Esophagus squamous epithelium (tissue), 5 donors: ENCODE measurements around the gene BTG2. TPM values are rescaled to one million over a fixed set of nuclear protein-coding genes. Genes with fewer than 3 reads are reported as not detected.
"Not testable (repeated sequence)": the region's sequence is repeated elsewhere in the genome, so short reads cannot be mapped to it uniquely, and the experiment has no call there.

Source experiments
- DNase-seq: peaks from one replicate; lab custom pipeline; 2025; lab: John Stamatoyannopoulos, UW
- H3K27ac ChIP-seq, 4 donors: fragments of 200-600 bp; sonication (generic); one replicate each; pipeline ENCODE4 v1.5.1; 2016 to 2019; ENCODE audit warnings: mild to moderate bottlenecking in 1 of 4
- H3K27me3 ChIP-seq, 4 donors: fragments of 200-600 bp; sonication (generic); 1 replicate in 3 of 4; 2 replicates in 1 of 4; pipeline versions ENCODE4 v1.5.1 to v1.6.0; 2017 to 2021; ENCODE audit warnings: antibody characterized with exemption in 1 of 4
- H3K36me3 ChIP-seq, 3 donors: fragments of 200-600 bp; sonication (generic); one replicate each; pipeline ENCODE4 v1.5.1; 2016 to 2019
- H3K4me1 ChIP-seq, 3 donors: fragments of 200-600 bp; sonication (generic); one replicate each; pipeline ENCODE4 v1.5.1; 2017 to 2019
- H3K4me3 ChIP-seq, 4 donors: fragments of 200-600 bp; sonication (generic); 1 replicate in 3 of 4; 2 replicates in 1 of 4; pipeline ENCODE4 v1.5.1; 2016 to 2019; ENCODE audit warnings: mild to moderate bottlenecking in 2 of 4, moderate library complexity in 1 of 4
- H3K9me3 ChIP-seq, 3 donors: fragments of 200-600 bp; sonication (generic); one replicate each; pipeline ENCODE4 v1.5.1; 2016 to 2019
- CTCF ChIP-seq, 6 experiments: fragments of 450-650 bp in 4 of 6; fragments of 200-600 bp in 2 of 6; sonication (generic) in 2 of 6; IDR thresholded peaks; one replicate each; pipeline ENCODE4 v1.5.1; 2016 to 2019; ENCODE audit warnings: antibody characterized with exemption in 6 of 6, mild to moderate bottlenecking in 4 of 6, moderate library complexity in 4 of 6
- POLR2A ChIP-seq, 4 donors: fragments of 450-650 bp; IDR thresholded peaks; one replicate each; pipeline ENCODE4 v1.6.1; 2017; ENCODE audit warnings: antibody characterized with exemption in 4 of 4, mild to moderate bottlenecking in 4 of 4, moderate library complexity in 3 of 4
- WGBS, 2 donors: methylation state at CpG; one replicate each; pipeline ENCODE4 v1.1.5; 2018; 5-methylcytosine and 5-hydroxymethylcytosine counted together
- intact Hi-C: fragments of 100-400 bp; cut with DNase I; formaldehyde crosslinking; loops from one replicate; pipeline ENCODE4 v1.15.0; 2022
- total RNA-seq, 4 donors: library from RNA; depleted of rRNA; stranded (reverse); fragments of >200 nt; gene quantifications; one replicate each; pipeline ENCODE4 v1.1.0, GENCODE V29; 2016
- donor health status: DM: yes; HTN: yes; CAD: no.

The BTG2 gene
- total RNA-seq, 4 donors from 2014 or later, result 29.7 to 46.2 (median 41.3) TPM

DNA sequence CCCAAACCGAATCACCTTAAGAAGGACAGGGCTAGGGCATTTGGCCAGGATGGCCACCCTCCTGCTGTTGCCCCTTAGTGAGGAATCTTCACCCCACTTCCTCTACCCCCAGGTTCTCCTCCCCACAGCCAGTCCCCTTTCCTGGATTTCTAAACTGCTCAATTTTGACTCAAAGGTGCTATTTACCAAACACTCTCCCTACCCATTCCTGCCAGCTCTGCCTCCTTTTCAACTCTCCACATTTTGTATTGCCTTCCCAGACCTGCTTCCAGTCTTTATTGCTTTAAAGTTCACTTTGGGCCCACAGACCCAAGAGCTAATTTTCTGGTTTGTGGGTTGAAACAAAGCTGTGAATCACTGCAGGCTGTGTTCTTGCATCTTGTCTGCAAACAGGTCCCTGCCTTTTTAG lies 3.6 kb downstream of the BTG2 start:
- TF ChIP-seq CTCF (IDR thresholded peaks at IDR 0.05), result no peak
- TF ChIP-seq POLR2A (IDR thresholded peaks at IDR 0.05), result no peak
- Histone ChIP-seq H3K27me3 (no peaks in the 10 kb centered on the region), H3K4me1 (peaks cover 31 to 64% (median 35%) of the 10 kb centered on the region in 3 donors), H3K9me3 (no peaks in the 10 kb centered on the region), H3K36me3 (peaks cover 5 to 43% (median 11%) of the 10 kb centered on the region in 3 donors), H3K4me3 (peak overlapping the region in 2 of 4 donors; percentile 88 to 96), H3K27ac (peak overlapping the region in 3 of 4 donors; percentile 72 to 99 (median 99))
- intact Hi-C loops, result loop anchor here (5.0 kb wide), 1 partner anchor 37 kb away; no protein-coding TSS in a partner anchor
- no peak for DNase-seq
- WGBS, 2 donors, result 33 to 69% methylated on average over 1 of the region's 1 CpG

- WGBS, 2 donors, result 72 to 90% methylated on average over 2 to 3 of the region's 3 CpGs
- intact Hi-C loops, result no loop called here
- Histone ChIP-seq H3K4me1 (peaks cover 22 to 55% (median 32%) of the 10 kb centered on the region in 3 donors), H3K27me3 (no peaks in the 10 kb centered on the region), H3K27ac (peak overlapping the region in 1 of 4 donors; percentile 22), H3K4me3 (no peak overlapping the region), H3K36me3 (peaks cover 5 to 43% (median 11%) of the 10 kb centered on the region in 3 donors), H3K9me3 (no peaks in the 10 kb centered on the region)
- TF ChIP-seq CTCF (IDR thresholded peaks at IDR 0.05), result no peak
- TF ChIP-seq POLR2A (IDR thresholded peaks at IDR 0.05), result peak in 1 of 4 donors; percentile 14
- no peak for DNase-seq
These were observed 6.3 kb downstream of the BTG2 start for GRCh38 chr1:203311368-203312301.

DNA sequence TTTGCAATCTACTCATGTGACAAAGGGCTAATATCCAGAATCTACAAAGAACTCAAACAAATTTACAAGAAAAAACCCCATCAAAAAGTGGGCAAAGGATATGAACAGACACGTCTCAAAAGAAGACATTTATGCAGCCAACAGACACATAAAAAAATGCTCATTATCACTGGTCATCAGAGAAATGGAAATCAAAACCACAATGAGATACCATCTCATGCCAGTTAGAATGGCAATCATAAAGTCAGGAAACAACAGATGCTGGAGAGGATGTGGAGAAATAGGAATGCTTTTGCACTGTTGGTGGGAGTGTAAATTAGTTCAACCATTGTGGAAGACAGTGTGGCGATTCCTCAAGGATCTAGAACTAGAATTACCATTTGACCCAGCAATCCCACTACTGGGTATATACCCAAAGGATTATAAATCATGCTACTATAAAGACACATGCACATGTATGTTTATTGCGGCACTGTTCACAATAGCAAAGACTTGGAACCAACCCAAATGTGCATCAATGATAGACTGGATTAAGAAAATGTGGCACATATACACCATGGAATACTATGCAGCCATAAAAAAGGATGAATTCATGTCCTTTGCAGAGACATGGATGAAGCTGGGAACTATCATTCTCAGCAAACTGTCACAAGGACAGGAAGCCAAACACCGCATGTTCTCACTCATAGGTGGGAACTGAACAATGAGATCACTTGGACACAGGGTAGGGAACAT lies 8.9 kb downstream of the BTG2 start:
- H3K27ac ChIP-seq, DNase-seq, H3K9me3 ChIP-seq, intact Hi-C loops, H3K27me3 ChIP-seq, H3K4me3 ChIP-seq: not testable (repeated sequence)
- 83 to 90% methylated on average over 4 of the region's 4 CpGs for WGBS, 2 donors
- peaks cover 0 to 19% (median 0%) of the 10 kb centered on the region in 3 donors for H3K36me3 ChIP-seq
- peaks cover 0 to 37% (median 15%) of the 10 kb centered on the region in 3 donors for H3K4me1 ChIP-seq

DNA sequence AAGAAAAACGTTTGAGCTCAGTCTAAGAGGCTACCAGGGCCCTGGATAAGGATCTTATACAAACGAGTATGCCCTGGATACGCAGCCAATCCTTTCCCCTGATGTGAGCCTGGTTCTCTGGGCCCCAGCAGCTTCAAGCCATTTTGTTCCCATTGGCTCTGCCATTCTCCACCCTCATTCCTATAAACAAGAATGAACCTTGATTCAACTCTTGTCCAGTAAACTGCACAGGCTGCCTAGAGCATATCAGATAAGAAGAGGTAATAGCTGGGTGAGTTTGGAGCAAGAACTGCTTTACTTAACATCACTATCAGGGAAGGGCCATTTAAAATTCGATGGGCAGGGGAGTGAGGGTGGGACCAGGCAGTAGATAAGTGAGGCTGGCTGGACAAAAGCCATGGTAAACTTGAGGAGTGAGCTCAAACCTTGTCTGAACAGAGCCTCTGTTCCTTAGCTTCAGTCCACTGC lies 11.3 kb downstream of the BTG2 start:
- TF ChIP-seq CTCF (IDR thresholded peaks at IDR 0.05) (no peak), POLR2A (IDR thresholded peaks at IDR 0.05) (no peak)
- 34 to 59% methylated on average over 4 of the region's 4 CpGs for WGBS, 2 donors
- Histone ChIP-seq H3K27me3 (no peaks in the 10 kb centered on the region), H3K9me3 (no peaks in the 10 kb centered on the region), H3K27ac (peak overlapping the region in 2 of 4 donors; percentile 46 to 55), H3K36me3 (no peaks in the 10 kb centered on the region), H3K4me1 (peaks cover 11 to 35% (median 20%) of the 10 kb centered on the region in 3 donors), H3K4me3 (no peak overlapping the region)
- DNase-seq, result no peak
- intact Hi-C loops, result no loop called here

GRCh38 chr1:203317429-203318228 lies 12.3 kb downstream of the BTG2 start:
- intact Hi-C loops, result no loop called here
- Histone ChIP-seq H3K27me3 (no peaks in the 10 kb centered on the region), H3K36me3 (no peaks in the 10 kb centered on the region), H3K27ac (peak overlapping the region in 2 of 4 donors; percentile 46 to 55), H3K4me1 (peaks cover 19 to 42% (median 26%) of the 10 kb centered on the region in 3 donors), H3K4me3 (no peak overlapping the region), H3K9me3 (no peaks in the 10 kb centered on the region)
- TF ChIP-seq CTCF (IDR thresholded peaks at IDR 0.05) (no peak), POLR2A (IDR thresholded peaks at IDR 0.05) (no peak)
- WGBS, 2 donors, result 88 to 93% methylated on average over 7 of the region's 7 CpGs
- DNase-seq, result no peak
